CD4-positive, alpha-beta T cell treated with Interleukin-4 for 1 hour (primary cell): ENCODE measurements around the gene SPACA4.
"Not testable (repeated sequence)": the region's sequence is repeated elsewhere in the genome, so short reads cannot be mapped to it uniquely, and the experiment has no call there.

ENCODE experiments used
- DNase-seq, 2 donors: peaks; one replicate each; pipeline ENCODE4 v3.0.0-alpha.2; 2020 to 2022

The SPACA4 gene, protein sequence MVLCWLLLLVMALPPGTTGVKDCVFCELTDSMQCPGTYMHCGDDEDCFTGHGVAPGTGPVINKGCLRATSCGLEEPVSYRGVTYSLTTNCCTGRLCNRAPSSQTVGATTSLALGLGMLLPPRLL

DNA sequence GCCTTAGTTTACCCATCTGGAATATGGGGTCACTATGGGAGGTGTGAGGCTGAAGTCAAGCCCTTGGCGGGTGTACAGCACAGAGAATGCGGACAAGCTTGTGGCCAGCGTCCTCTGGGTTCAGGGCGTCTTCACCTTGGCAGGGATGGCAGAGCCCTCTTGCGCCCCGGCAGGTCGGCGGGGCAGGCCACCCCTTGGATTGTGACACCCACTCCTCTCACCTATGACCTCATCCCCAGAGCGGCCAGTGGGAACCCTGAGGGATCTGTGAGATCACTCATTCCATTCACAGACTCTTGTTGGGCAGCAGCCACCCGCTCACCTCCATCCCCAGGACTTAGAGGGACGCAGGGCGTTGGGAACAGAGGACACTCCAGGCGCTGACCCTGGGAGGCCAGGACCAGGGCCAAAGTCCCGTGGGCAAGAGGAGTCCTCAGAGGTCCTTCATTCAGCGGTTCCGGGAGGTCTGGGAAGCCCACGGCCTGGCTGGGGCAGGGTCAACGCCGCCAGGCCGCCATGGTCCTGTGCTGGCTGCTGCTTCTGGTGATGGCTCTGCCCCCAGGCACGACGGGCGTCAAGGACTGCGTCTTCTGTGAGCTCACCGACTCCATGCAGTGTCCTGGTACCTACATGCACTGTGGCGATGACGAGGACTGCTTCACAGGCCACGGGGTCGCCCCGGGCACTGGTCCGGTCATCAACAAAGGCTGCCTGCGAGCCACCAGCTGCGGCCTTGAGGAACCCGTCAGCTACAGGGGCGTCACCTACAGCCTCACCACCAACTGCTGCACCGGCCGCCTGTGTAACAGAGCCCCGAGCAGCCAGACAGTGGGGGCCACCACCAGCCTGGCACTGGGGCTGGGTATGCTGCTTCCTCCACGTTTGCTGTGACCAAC is at the start of gene SPACA4:
Gene SPACA4, plus strand, starts transcription at position 280 of the 896 bp plus-strand sequence. Its CDS starts 237 bp downstream, at position 517.
- DNase-seq = no peak

DNA sequence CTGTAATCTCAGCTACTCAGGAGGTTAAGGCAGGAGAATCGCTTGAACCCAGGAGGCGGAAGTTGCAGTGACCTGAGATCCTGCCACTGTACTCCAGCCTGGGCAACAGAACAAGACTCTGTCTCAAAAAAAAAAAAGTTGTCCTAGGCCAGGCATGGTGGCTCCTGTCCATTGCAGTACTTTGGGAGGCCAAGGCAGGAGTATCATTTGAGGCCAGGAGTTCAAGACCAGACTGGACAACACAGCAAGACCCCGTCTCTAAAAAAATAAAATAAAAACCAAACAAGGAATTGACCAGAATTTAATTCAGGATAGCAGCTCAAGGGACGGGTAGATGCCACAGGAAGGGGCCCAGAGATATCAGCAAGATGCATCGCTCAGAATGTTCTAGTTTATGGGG is 49.7 kb upstream of the SPACA4 start:
- no peak for DNase-seq

GRCh38 chr19:48558018-48558684 is 48.4 kb upstream of the SPACA4 start:
- DNase-seq = no peak

DNA sequence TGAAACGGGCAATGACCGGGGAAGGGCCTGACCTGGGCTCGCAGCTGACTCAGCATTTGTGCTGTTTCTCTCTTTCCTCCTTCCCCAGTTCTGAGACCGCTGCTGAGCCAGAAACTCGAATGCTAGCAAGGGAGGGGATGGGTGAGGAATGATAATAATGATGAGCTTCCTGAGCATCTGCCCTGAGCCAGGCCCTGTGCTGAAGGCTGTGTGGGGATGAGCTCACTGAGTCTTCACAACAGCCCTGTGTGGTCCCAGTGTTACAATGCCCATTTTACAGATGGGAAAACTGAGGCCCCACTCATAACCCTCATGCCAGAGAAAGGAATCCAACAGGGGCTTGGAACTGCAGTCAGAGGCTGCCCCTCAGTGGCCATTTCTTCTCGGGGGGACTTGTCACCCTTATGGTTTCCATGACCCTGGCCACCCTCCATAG is 46.4 kb upstream of the SPACA4 start:
- no peak for DNase-seq

DNA sequence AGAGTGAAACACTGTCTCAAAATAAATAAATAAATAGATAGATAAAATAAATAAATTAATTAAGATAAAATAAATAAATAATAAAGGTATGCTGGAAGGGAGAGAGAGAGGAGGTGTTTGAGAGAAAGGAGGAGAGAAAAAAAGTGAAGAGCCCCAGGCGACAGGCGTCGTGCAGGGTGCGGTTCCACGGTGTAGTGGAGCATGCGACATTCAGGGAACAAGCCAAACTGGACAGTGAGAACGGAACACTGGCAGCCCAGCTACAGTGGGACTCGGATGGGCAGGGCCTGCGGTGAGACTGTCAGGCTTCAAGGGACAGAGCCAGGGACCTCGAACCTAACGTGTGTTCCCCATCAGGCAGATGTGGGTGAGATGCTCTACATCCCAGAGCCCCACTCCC is 45.1 kb upstream of the SPACA4 start:
- no peak for DNase-seq

GRCh38 chr19:48565090-48565489 is 41.5 kb upstream of the SPACA4 start:
- DNase-seq = no peak

DNA sequence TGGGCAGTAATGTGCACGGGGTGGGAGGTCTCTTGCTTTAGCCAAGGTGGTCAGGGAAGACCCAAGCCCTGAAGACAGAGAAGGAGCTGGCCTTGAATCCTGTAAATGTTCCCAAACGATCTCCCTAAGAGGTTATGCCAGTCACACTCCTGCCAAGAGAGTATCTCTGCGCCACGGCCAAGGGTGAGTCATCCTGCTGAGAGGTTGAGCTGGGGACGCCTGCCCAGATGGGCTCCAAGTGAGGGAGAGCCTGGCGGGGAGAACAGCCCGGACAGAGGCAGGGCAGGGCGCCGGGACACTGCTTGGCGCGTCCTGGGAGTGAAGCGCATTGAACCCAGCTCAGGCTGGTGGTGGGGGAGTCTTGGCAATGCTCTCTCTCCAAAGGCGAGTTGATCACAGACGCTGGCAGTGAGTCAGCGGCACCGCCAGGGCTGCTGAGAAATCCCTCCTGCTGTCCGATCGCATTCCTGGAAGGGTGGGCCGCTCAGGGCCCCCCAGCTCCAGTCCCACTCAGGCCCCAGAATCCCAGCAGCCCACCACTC is 38.1 kb upstream of the SPACA4 start:
- DNase-seq = no peak

DNA sequence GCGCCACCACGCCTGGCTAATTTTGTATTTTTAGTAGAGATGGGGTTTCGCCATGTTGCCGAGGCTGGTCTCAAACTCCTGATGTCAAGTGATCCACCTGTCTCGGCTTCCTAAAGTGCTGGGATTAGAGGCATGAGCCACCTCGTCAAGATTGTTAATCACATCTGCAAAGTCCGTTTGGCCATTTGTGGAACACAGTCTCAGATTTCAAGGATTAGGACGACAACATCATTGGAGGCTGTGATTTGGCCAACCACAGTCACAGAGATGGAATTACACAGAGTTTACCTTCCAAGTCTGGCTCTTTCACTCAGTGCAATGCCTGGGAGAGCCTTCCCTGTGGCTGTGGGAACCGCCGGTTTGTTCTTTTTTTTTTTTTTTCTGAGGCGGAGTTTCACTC is 36.7 kb upstream of the SPACA4 start:
- DNase-seq = no peak

- no peak for DNase-seq
Measured at GRCh38 chr19:48571378-48572162, 35.0 kb upstream of the SPACA4 start.

GRCh38 chr19:48573163-48573505 is 33.4 kb upstream of the SPACA4 start:
- no peak for DNase-seq

DNA sequence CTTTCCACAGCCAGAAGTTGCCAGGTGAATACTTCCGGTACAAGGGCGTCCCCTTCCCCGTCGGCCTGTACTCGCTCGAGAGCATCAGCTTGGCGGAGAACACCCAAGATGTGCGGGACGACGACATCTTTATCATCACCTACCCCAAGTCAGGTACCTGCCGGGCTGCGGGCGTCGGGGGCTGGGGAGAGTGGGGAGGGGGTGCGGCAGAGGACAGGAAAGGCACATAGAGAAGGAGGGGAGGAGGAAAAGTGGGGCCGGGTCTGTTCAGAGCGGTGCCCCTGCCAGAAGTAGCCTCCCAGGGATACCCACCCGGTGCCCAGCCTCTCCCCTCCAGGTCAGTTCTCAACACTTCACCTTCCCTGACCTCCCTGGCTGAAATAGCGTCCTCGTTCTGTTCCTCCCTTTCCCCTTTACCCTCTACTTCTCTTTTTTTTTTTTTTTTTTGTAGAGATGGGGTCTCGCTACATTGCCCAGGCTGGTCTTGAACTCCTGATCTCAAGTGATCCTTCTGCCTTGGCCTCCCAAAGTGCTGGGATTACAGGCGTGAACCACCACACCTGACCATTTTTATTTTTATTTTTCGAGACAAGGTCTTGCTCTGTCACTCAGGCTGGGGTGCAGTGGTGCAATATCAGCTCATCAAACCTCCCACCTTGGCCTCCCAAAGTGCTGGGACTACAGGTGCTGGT is 30.5 kb upstream of the SPACA4 start:
- no peak for DNase-seq

DNA sequence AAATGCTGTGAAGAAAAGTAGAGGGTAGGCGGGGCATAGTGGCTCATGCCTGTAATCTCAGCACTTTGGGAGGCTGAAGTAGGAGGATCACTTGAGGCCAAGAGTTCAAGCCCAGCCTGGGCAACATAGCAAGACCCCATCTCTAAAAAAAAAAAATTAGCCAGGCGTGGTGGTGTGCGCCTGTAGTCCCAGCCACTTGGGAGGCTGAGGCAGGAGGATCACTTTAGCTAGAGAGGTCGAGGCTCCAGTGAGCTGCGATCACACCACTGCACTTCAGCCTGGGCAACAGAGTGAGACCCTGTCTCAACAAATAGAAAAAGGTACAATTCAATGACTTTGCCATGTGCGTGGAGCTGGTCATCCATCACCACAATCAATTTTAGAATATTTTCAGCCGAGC is 28.6 kb upstream of the SPACA4 start:
- DNase-seq = not testable (repeated sequence)

GRCh38 chr19:48578891-48579290 is 27.7 kb upstream of the SPACA4 start:
- no peak for DNase-seq

DNA sequence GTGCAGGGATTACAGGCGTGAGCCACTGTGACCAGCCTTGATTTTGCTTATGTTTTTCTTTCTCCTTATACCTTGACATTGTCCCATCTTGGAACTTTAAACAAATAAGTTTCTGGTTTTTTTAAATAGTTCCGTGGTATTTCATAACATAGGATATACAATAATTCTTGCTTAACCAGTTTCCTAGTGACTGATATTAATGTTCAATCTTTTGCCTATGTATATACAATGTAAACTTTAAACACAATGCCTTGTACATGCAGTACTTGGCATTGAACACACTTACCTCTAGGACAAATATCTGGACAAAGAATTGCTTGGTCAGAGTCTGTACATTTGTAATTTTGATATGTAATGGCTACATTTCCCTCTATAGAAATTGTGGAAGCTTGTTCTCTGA is 24.4 kb upstream of the SPACA4 start:
- DNase-seq = no peak

DNA sequence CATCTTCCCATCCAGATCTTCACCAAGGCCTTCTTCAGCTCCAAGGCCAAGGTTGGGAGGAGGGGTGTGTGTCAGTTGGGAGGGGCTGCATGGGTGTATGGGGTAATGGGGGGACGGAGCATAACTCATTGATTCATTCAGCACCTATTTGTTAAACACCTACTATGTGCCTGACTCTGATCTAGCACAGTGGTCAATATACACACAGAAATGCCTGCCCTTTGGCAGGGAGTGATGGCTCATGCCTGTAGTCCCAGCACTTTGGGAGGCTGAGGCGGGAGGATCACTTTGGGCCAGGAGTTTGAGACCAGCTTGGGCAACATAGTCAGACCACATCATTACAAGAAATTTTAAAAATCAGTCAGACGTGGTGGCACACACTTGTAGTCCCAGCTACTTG is 19.2 kb upstream of the SPACA4 start:
- DNase-seq = no peak

- DNase-seq = peak; percentile 83 to 84
Measured at GRCh38 chr19:48588670-48589401, 17.7 kb upstream of the SPACA4 start.

- no peak for DNase-seq
Measured at GRCh38 chr19:48591021-48591420, 15.5 kb upstream of the SPACA4 start.

DNA sequence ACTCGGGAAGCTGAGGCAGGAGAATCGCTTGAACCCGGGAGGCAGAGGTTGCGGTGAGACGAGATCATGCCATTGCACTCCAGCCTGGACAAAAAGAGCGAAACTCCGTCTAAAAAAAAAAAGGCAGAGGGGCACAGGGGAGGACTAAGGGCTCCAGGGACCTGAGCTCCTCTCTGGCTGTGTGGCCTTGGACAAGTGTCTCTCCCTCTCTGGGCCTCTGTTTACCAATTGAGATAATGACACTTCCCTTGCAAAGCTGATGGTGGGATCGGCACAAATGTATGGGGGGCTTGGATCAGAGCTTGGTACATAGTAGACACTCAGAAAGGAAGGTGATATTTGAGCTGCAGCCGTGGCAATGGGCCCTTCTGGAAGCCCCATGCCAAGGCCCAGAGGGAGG is 11.4 kb upstream of the SPACA4 start:
- no peak for DNase-seq

- DNase-seq = no peak
Measured at GRCh38 chr19:48595833-48596232, 10.7 kb upstream of the SPACA4 start.

DNA sequence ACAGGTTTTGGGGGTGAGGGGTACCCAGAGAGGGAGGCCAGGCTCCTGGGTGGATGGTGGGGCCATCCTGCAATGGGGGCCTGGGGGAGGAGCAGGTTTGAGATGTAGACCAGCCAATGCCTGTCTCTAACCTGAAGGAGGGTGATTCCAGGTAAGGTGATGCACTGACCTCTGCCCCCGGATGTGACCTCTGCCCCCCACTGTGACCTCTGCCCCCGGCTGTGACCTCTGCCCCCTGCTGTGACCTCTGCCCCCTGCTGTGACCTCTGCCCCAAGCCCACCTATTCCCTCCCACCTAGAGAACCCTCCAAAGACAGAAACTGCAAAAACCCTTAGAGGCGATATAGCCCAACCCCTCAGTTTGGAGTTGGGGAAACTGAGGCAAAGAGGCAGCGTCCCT is 10.3 kb upstream of the SPACA4 start:
- no peak for DNase-seq

- DNase-seq = peak; percentile 47 to 68
Measured at GRCh38 chr19:48596679-48597465, 9.7 kb upstream of the SPACA4 start.
